SK-N-SH (cell line): Measurements from ENCODE around the gene DOCK3. TPM values are rescaled to one million over a fixed set of nuclear protein-coding genes. Genes with fewer than 3 reads are reported as not detected.

ENCODE experiments used
- CTCF ChIA-PET: fragments of 300-600, 350-600 bp; formaldehyde crosslinking; extraction: SDS; loops from one replicate; lab custom pipeline; 2021; lab: Yijun Ruan, JAX
- POLR2A ChIA-PET: fragments of 350-600 bp; sonication (Branson Sonifier 250); formaldehyde crosslinking; extraction: SDS; loops from one replicate; lab custom pipeline; 2020; ENCODE audit warnings: antibody characterized with exemption, inconsistent platforms; lab: Yijun Ruan, JAX
- DNase-seq: peaks from one replicate; pipeline ENCODE4 v3.0.0; 2012
- H2AFZ ChIP-seq: fragments of 200-600 bp; sonication (generic); 2 replicates; pipeline ENCODE4 v1.8.1; 2016; ENCODE audit warnings: antibody characterized with exemption, mild to moderate bottlenecking, low read depth
- H3F3A ChIP-seq: fragments of 200-600 bp; sonication (generic); replicated peaks from 2 replicates; pipeline ENCODE3; 2016; ENCODE audit warnings: antibody characterized with exemption, mild to moderate bottlenecking; ENCODE audit not compliant: insufficient read depth
- H3K27ac ChIP-seq, 2 experiments: fragments of 200-500 bp in 1 of 2; fragments of 200-600 bp in 1 of 2; sonication (Bioruptor generic) in 1 of 2; sonication (generic), shearing (Covaris generic) in 1 of 2; 2 replicates each; pipeline versions ENCODE4 v1.5.1 to v1.6.1; 2014 to 2016; ENCODE audit warnings: low read depth in 2 of 2, inconsistent platforms in 1 of 2, low read length in 1 of 2, mild to moderate bottlenecking in 1 of 2, mixed read lengths in 1 of 2
- H3K27me3 ChIP-seq: fragments of 200-600 bp; sonication (generic), shearing (Covaris generic); 2 replicates; pipeline ENCODE4 v1.6.1; 2016; ENCODE audit warnings: mixed run types; ENCODE audit not compliant: insufficient read depth
- H3K36me3 ChIP-seq, 2 experiments: fragments of 200-500 bp in 1 of 2; fragments of 200-600 bp in 1 of 2; sonication (Bioruptor generic) in 1 of 2; sonication (generic) in 1 of 2; replicated peaks in 1 of 2; 2 replicates each; pipeline versions ENCODE3 to v1.5.1; 2014 to 2016; ENCODE audit warnings: low read length in 1 of 2, mild to moderate bottlenecking in 1 of 2; ENCODE audit not compliant: insufficient read depth in 2 of 2, control insufficient read depth in 1 of 2
- H3K4me1 ChIP-seq, 2 experiments: fragments of 200-500 bp in 1 of 2; fragments of 200-600 bp in 1 of 2; sonication (Bioruptor generic) in 1 of 2; sonication (generic), shearing (Covaris generic) in 1 of 2; 2 replicates each; pipeline versions ENCODE4 v1.5.1 to v1.6.1; 2014 to 2016; ENCODE audit warnings: low read depth in 1 of 2, low read length in 1 of 2, mixed run types in 1 of 2; ENCODE audit not compliant: insufficient read depth in 2 of 2, control insufficient read depth in 1 of 2
- H3K4me2 ChIP-seq: fragments of 200-600 bp; sonication (generic), shearing (Covaris generic); 2 replicates; pipeline ENCODE4 v1.6.1; 2017; ENCODE audit warnings: mixed run types
- H3K4me3 ChIP-seq, 2 experiments: fragments of 200-500 bp in 1 of 2; fragments of 200-600 bp in 1 of 2; sonication (Bioruptor generic) in 1 of 2; sonication (generic), shearing (Covaris generic) in 1 of 2; 2 replicates each; pipeline versions ENCODE4 v1.5.1 to v1.8.1; 2014 to 2016; ENCODE audit warnings: low read depth in 2 of 2, inconsistent platforms in 1 of 2, low read length in 1 of 2, mild to moderate bottlenecking in 1 of 2, mixed read lengths in 1 of 2, moderate library complexity in 1 of 2
- H3K79me2 ChIP-seq: fragments of 200-600 bp; sonication (generic); 2 replicates; pipeline ENCODE4 v1.8.1; 2017; ENCODE audit warnings: mild to moderate bottlenecking; ENCODE audit not compliant: insufficient read depth
- H3K9ac ChIP-seq: fragments of 200-600 bp; sonication (generic); 2 replicates; pipeline ENCODE4 v1.6.1; 2017; ENCODE audit warnings: mixed run types
- H3K9me2 ChIP-seq: fragments of 200-600 bp; sonication (generic); 2 replicates; pipeline ENCODE4 v1.6.1; 2017; ENCODE audit warnings: mixed run types
- H3K9me3 ChIP-seq: fragments of 200-600 bp; sonication (generic); 2 replicates; pipeline ENCODE4 v1.6.1; 2017; ENCODE audit warnings: mixed run types, mild to moderate bottlenecking, moderate library complexity
- H4K20me1 ChIP-seq: fragments of 200-600 bp; sonication (generic); 2 replicates; pipeline ENCODE4 v1.6.1; 2017; ENCODE audit warnings: mild to moderate bottlenecking, mixed run types; ENCODE audit not compliant: insufficient read depth
- FOSL2 ChIP-seq: IDR thresholded peaks from 2 replicates; pipeline ENCODE4 v1.4.0; 2012; ENCODE audit warnings: low read depth, mild to moderate bottlenecking, moderate library complexity, borderline replicate concordance
- GATA2 ChIP-seq: sonication (generic); formaldehyde crosslinking; IDR thresholded peaks from 2 replicates; pipeline ENCODE4 v1.5.0; 2020; ENCODE audit warnings: mild to moderate bottlenecking, missing genetic modification reagents
- IRF3 ChIP-seq: fragments of 150-350 bp; IDR thresholded peaks from 2 replicates; pipeline ENCODE4 v1.6.1; 2016; ENCODE audit warnings: mild to moderate bottlenecking, low read depth, low read length
- JUND ChIP-seq: IDR thresholded peaks from 2 replicates; pipeline ENCODE4 v1.4.0; 2012
- POLR2AphosphoS5 ChIP-seq: IDR thresholded peaks from 2 replicates; pipeline ENCODE4 v1.6.1; 2012; ENCODE audit warnings: low read depth, low read length
- RCOR1 ChIP-seq: fragments of 150-350 bp; IDR thresholded peaks from 2 replicates; pipeline ENCODE4 v1.6.1; 2017; ENCODE audit warnings: antibody characterized with exemption, low read length
- SMC3 ChIP-seq: IDR thresholded peaks from 2 replicates; pipeline ENCODE4 v1.6.1; 2012; ENCODE audit warnings: low read depth, low read length, improper control_type of control experiment
- TCF12 ChIP-seq: IDR thresholded peaks from 2 replicates; pipeline ENCODE4 v1.4.0; 2012
- TEAD4 ChIP-seq: IDR thresholded peaks from 2 replicates; pipeline ENCODE4 v1.4.0; 2012; ENCODE audit warnings: mild to moderate bottlenecking, borderline replicate concordance; ENCODE audit not compliant: insufficient read depth
- USF2 ChIP-seq: fragments of 150-350 bp; IDR thresholded peaks from 2 replicates; pipeline ENCODE4 v1.6.1; 2017; ENCODE audit warnings: antibody characterized with exemption, low read length, low read depth, borderline replicate concordance
- YY1 ChIP-seq: IDR thresholded peaks from 2 replicates; pipeline ENCODE4 v1.4.0; 2012; ENCODE audit warnings: low read depth, mild to moderate bottlenecking
- ZBTB33 ChIP-seq: IDR thresholded peaks from 2 replicates; pipeline ENCODE4 v1.4.0; 2012; ENCODE audit warnings: low read depth, borderline replicate concordance
- WGBS: methylation state at CpG from one replicate; pipeline ENCODE4 v1.1.6; 2017; ENCODE audit warnings: low lambda C conversion rate; 5-methylcytosine and 5-hydroxymethylcytosine counted together
- polyA plus RNA-seq, 3 experiments: library from polyadenylated mRNA; depleted of rRNA; stranded (reverse); fragments of >200 nt; gene quantifications; 2 replicates each; pipeline ENCODE4 v1.2.3, GENCODE V29; 2012

Gene DOCK3
- polyA plus RNA-seq, 1 of the 3 experiments (the other 2 are of a cell fraction): 0.05 TPM

- Histone ChIP-seq H3K79me2 (no peaks in the 10 kb centered on the region), H2AFZ (no peak overlapping the region), H3K27ac (no peak overlapping the region), H3K4me2 (no peak overlapping the region), H3K4me1 (no peaks in the 10 kb centered on the region), H3K27me3 (no peaks in the 10 kb centered on the region), H3K4me3 (no peak overlapping the region), H3K9me2 (no peaks in the 10 kb centered on the region), H3F3A (no peaks in the 10 kb centered on the region), H3K9me3 (no peaks in the 10 kb centered on the region), H4K20me1 (no peaks in the 10 kb centered on the region), H3K36me3 (no peaks in the 10 kb centered on the region), H3K9ac (no peak overlapping the region)
- ChIA-PET CTCF (no interaction called here), POLR2A (no interaction called here)
- no peak for DNase-seq
- 0% methylated on average over 2 of the region's 3 CpGs for WGBS
- no peak for TF ChIP-seq JUND
- TF ChIP-seq TCF12: no peak
- TF ChIP-seq FOSL2: no peak
- TF ChIP-seq YY1: no peak
Observed at GRCh38 chr3:50805321-50805720, 130.6 kb downstream of the DOCK3 start.

DNA sequence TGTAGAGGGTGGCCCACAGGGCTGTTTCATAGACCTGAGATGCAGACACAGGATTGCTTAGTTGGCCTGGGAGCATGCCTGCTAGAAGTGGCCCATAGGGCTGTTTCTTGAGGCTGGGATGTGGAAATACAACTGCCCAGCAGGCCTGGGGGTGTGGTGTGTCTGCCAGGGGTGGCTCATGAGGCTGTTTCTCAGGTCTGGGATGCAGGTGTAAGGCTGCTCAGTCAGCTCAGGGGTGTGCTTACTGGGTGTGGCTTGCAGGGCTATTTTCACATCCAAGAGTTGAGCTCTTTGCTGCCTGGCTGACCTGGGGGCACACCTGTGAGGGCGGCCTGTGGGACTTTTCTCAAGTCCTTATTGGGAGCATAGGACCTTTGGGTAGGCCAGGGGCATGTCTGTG is 131.3 kb downstream of the DOCK3 start:
- Histone ChIP-seq H3K9ac (no peak overlapping the region), H3F3A (no peaks in the 10 kb centered on the region), H3K79me2 (no peaks in the 10 kb centered on the region)
- CTCF ChIA-PET: no interaction called here
- TF ChIP-seq TEAD4 (no peak), IRF3 (no peak), RCOR1 (no peak), YY1 (no peak), GATA2 (CRISPR knock-in tag) (no peak), POLR2AphosphoS5 (no peak), SMC3 (no peak), JUND (no peak), TCF12 (no peak), ZBTB33 (no peak), USF2 (no peak)
- TF ChIP-seq, all 33 proteins: peak for 0
- no peak overlapping the region for H3K27ac ChIP-seq
- no peaks in the 10 kb centered on the region for H3K9me3 ChIP-seq
- no peaks in the 10 kb centered on the region for H3K27me3 ChIP-seq
- no peak overlapping the region for H3K4me3 ChIP-seq
- 13% methylated on average over 1 of the region's 1 CpG for WGBS
- DNase-seq: no peak
- H3K4me1 ChIP-seq: no peaks in the 10 kb centered on the region
- H2AFZ ChIP-seq: no peak overlapping the region
- no peaks in the 10 kb centered on the region for H3K36me3 ChIP-seq
- H3K4me2 ChIP-seq: no peak overlapping the region
- H3K9me2 ChIP-seq: no peaks in the 10 kb centered on the region
- H4K20me1 ChIP-seq: no peaks in the 10 kb centered on the region
- POLR2A ChIA-PET: no interaction called here
